Measurements from ENCODE around the gene USP40.

DNA sequence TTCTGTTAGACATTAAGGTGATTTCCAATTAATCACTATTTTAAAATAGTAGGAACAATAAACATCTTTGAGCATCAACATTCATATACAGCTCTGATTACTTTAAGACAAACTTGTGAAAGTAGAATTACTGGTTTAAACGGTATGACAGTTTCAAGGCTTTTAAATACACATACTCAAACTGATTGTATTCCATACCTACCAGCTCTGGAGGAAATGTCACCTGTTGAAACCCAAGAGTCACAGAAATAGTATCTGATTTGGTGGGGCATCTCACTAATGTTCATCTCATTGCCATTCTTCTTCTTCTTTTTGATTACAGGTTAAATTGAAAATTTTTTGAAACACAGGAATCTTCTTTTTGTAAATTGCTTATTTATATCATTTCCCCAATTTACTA, 36.2 kb downstream of the USP40 start:
- no peak for TF ChIP-seq EZH2 (IDR thresholded peaks at IDR 0.05; ENCODE audit: borderline replicate concordance, low read depth, low read length, severe bottlenecking)
- TF ChIP-seq, protein P1, sequence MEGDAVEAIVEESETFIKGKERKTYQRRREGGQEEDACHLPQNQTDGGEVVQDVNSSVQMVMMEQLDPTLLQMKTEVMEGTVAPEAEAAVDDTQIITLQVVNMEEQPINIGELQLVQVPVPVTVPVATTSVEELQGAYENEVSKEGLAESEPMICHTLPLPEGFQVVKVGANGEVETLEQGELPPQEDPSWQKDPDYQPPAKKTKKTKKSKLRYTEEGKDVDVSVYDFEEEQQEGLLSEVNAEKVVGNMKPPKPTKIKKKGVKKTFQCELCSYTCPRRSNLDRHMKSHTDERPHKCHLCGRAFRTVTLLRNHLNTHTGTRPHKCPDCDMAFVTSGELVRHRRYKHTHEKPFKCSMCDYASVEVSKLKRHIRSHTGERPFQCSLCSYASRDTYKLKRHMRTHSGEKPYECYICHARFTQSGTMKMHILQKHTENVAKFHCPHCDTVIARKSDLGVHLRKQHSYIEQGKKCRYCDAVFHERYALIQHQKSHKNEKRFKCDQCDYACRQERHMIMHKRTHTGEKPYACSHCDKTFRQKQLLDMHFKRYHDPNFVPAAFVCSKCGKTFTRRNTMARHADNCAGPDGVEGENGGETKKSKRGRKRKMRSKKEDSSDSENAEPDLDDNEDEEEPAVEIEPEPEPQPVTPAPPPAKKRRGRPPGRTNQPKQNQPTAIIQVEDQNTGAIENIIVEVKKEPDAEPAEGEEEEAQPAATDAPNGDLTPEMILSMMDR (IDR thresholded peaks at IDR 0.05; ENCODE audit: borderline replicate concordance, extremely low read depth, low read length, poor library complexity, severe bottlenecking), result no peak
